Measurements from ENCODE around the gene PTPN4.

PTPN4 gene

GRCh38 chr2:119759451-119760236 lies at the start of gene PTPN4:
Gene PTPN4 (plus strand): TSS chr2:119759922. CDS start chr2:119809854, 49,932 bp downstream.
- peak; percentile 98 for DNase-seq

GRCh38 chr2:119710281-119710680 lies 49.4 kb upstream of the PTPN4 start:
- DNase-seq, result no peak

DNA sequence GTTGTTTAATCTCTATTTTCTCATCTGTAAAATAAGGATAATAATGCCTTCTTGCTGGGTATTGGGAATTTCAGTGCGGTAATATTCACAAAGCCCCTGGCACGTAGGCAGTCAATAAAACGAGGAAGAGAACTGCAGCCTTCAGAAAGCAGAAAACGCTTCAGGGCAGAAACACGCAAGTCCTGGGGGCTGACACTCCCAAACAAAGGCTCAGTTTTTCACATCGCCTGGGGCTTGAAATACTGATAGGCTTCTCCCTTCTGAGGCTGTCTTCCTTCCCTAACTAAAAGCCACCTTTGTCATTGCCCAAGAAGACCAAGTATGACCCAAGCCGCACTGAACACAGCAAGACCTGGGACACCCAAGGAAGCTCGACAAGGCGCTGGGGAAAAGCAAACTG lies 48.4 kb upstream of the PTPN4 start:
- DNase-seq, result no peak

DNA sequence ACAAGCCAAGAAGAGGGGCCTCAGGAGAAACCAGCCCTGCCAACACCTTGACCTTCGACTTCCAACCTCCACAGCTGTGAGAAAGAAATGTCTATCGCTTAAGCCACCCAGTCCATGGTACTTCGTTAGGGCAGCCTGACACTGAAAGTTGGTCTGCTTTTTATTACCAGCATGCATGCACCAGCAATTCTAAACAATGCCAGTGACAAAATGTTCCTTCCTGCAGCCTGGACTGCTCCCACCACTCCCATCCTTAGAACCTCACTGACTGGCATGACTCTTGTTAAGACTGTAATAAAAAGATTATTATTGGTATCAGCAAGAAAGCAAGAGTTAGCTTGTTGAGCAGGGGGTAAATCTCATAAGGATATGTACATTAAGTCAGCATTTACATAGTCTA lies 47.2 kb upstream of the PTPN4 start:
- DNase-seq, result no peak

GRCh38 chr2:119713819-119714490 lies 45.8 kb upstream of the PTPN4 start:
- DNase-seq, result no peak

GRCh38 chr2:119715409-119716283 lies 44.1 kb upstream of the PTPN4 start:
- no peak for DNase-seq

DNA sequence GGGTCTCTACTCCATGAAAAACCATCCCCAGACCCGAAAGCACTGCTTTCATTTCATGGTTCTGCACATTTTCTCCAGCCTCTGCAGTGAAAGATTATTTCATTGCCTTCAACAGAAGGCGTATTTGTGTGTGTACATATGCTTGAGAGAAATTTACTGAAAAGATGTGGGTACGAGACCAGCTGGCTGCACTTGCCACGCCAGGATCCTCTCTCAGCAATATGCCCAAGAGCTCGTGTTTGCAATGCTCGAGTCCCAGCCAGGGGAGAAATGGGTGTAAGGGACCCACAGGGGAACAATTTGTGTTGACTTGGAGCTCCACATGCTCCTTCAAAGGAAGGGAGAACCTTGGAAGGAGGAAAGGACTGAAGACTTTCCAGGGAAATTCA lies 43.4 kb upstream of the PTPN4 start:
- no peak for DNase-seq

- DNase-seq, result no peak
These were observed 41.0 kb upstream of the PTPN4 start for GRCh38 chr2:119718501-119719260.

- no peak for DNase-seq
These were observed 40.5 kb upstream of the PTPN4 start for GRCh38 chr2:119719261-119719627.

- DNase-seq, result no peak
These were observed 38.7 kb upstream of the PTPN4 start for GRCh38 chr2:119721043-119721442.

- DNase-seq, result no peak
These were observed 38.3 kb upstream of the PTPN4 start for GRCh38 chr2:119721462-119721861.

- DNase-seq, result no peak
These were observed 37.8 kb upstream of the PTPN4 start for GRCh38 chr2:119721904-119722303.

DNA sequence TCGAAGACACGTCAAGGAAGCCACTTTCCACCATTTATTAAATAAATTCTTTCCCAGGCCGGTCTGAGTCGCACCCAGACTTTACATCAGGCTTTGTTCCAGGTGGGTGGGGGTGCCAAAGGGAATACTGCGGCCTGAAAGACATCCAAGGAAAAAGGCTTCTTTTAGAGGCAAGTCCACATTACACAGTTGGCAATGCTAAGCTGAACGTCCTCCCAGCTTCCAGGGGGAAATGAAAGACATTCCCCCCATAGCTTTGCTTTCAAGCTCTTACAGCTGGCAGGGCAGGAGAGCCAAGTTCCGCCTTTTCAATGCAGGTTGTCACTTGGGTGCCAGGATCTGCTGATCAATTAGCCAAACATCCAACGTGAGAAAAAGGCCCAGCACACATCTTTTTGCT lies 36.5 kb upstream of the PTPN4 start:
- DNase-seq, result no peak

- no peak for DNase-seq
These were observed 35.8 kb upstream of the PTPN4 start for GRCh38 chr2:119723784-119724467.

GRCh38 chr2:119724656-119725485 lies 34.9 kb upstream of the PTPN4 start:
- no peak for DNase-seq

GRCh38 chr2:119727493-119727892 lies 32.2 kb upstream of the PTPN4 start:
- DNase-seq, result no peak

DNA sequence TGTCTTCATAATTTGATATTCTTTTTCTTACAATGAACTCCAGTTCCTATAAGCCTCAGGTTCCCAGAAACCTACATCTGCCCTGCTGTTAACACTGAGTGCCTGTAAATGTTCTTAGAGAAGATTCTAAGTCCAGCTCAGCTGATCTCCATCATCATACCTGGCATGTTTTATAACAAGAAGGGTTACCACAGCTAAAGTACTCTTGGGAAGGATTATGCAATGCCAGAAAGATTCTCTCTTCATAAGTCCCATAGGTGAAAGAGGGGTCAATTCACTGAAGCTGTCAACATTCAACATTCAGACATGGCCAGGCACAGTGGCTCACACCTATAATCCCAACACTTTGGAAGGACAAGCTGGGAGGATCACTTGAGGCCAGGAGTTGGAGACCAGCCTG lies 31.3 kb upstream of the PTPN4 start:
- no peak for DNase-seq

DNA sequence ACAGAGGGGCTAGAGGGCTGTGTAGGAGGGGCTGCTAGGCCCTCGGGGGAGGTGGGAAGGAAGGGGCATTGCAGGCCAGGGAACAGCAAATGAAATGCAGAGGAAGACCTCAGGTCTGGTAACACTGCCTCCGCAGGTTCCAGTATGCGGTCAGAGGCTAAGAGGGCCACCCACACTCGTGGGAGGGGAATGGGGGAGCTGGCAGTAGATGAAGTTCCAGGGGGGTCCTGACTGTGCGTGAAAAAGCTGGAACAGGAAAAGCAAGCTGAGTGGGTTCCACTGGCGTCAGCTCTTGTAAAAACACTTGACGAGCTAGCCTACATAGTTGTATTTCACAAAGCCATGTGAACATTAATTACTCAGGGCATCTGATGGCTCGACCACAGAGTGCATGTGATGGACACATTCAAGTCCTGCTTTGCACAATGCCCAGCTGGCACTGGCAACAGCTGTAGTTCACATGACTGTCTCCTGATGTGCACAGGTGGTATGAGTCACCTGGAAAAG lies 29.0 kb upstream of the PTPN4 start:
- DNase-seq, result no peak

DNA sequence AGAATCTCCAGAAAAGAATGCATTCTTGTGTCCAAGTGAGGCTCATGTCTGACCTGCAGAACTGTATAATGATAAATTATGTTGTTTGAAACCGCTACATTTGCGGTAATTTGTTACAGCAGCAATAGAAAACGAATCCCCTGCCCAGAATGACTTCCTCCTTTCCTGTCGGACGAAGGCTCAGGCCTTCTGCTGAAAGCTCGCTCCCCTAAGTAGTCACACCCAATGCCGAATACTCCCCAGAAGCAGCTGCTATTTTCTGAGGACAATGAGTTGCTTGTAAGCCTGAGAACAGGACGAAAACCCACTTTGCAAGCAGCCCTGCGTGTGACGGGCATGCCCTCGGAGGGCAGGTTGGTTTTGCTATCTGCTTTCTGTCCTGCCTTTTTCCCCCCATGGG lies 27.7 kb upstream of the PTPN4 start:
- no peak for DNase-seq

DNA sequence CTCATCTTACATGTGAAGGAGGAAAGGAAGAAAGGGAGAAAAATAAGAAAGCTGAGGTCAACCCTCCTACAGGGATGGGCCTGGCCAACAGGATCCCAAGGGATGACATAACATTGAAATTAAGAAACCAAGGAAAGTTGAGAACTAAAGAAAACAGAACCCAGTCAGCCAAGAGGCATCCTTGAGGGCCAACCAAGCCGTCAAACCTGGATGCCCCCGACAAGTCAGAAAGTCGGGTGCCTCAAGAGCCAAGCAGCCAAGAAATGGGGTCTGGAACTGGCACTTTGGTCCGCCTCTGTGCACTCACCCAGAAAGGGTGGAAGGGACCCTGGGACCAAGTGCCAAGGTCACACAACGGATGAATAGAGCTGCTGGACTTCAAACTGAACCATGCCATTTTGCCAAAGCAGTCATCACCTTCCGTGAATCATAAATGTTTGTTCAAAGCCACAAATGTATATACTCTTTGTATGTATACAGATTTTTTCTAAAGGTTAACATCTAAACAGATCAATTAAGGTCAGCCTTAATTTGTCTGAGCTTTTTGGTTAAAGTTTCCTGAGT lies 27.0 kb upstream of the PTPN4 start:
- DNase-seq, result no peak

GRCh38 chr2:119734047-119734446 lies 25.7 kb upstream of the PTPN4 start:
- DNase-seq, result no peak

Data from right hindlimb (tissue), 1 donor.